Endodermal cell (in vitro differentiated cells): ENCODE measurements around the gene TMEM43. TPM values are rescaled to one million over a fixed set of nuclear protein-coding genes. Genes with fewer than 3 reads are reported as not detected.
A peak's percentile ranks its signal among the peaks of the same experiment; 100 is the strongest.
"Not testable (repeated sequence)": the region's sequence is repeated elsewhere in the genome, so short reads cannot be mapped to it uniquely, and the experiment has no call there.

ENCODE experiments used
- DNase-seq: peaks from one replicate; pipeline ENCODE4 v3.0.0-alpha.2; 2017
- H3K27ac ChIP-seq: 2 replicates; pipeline ENCODE4 v1.5.1; 2013; ENCODE audit warnings: mild to moderate bottlenecking, low read depth, low read length, moderate library complexity
- H3K27me3 ChIP-seq: 2 replicates; pipeline ENCODE4 v1.6.1; 2013; ENCODE audit warnings: mild to moderate bottlenecking, low read length, moderate library complexity; ENCODE audit not compliant: insufficient read depth, control insufficient read depth, poor library complexity, severe bottlenecking
- H3K36me3 ChIP-seq: 2 replicates; pipeline ENCODE4 v1.7.0; 2013; ENCODE audit warnings: mild to moderate bottlenecking, low read length, moderate library complexity; ENCODE audit not compliant: control insufficient read depth, insufficient read depth
- H3K4me1 ChIP-seq: one replicate; pipeline ENCODE4 v1.7.0; 2013; ENCODE audit warnings: low read length; ENCODE audit not compliant: control insufficient read depth, insufficient read depth
- H3K4me3 ChIP-seq: 2 replicates; pipeline ENCODE4 v1.5.1; 2013; ENCODE audit warnings: mild to moderate bottlenecking, low read length, moderate library complexity
- H3K9ac ChIP-seq: 2 replicates; pipeline ENCODE4 v1.6.1; 2013; ENCODE audit warnings: mild to moderate bottlenecking, low read length, moderate library complexity; ENCODE audit not compliant: poor library complexity, severe bottlenecking; ENCODE audit errors: extremely low read depth
- H3K9me3 ChIP-seq: 2 replicates; pipeline ENCODE4 v1.6.1; 2013; ENCODE audit warnings: mild to moderate bottlenecking, low read length, moderate library complexity; ENCODE audit not compliant: control insufficient read depth
- H3K27ac Mint-ChIP-seq: 2 replicates; pipeline ENCODE4 v1.8.0; 2020; ENCODE audit warnings: mixed read lengths
- H3K27me3 Mint-ChIP-seq: 2 replicates; pipeline ENCODE4 v1.8.0; 2021; ENCODE audit warnings: mild to moderate bottlenecking, mixed read lengths; ENCODE audit not compliant: insufficient read depth
- H3K36me3 Mint-ChIP-seq: 2 replicates; pipeline ENCODE4 v1.8.0; 2020; ENCODE audit warnings: low read depth, mixed read lengths
- H3K4me1 Mint-ChIP-seq: 2 replicates; pipeline ENCODE4 v1.8.0; 2020; ENCODE audit warnings: mixed read lengths
- H3K4me3 Mint-ChIP-seq: 2 replicates; pipeline ENCODE4 v1.8.0; 2020; ENCODE audit warnings: mild to moderate bottlenecking, moderate library complexity, mixed read lengths
- H3K9me3 Mint-ChIP-seq: 2 replicates; pipeline ENCODE4 v1.8.0; 2020; ENCODE audit warnings: mild to moderate bottlenecking, mixed read lengths
- WGBS, 2 experiments: methylation state at CpG; one replicate each; pipeline versions ENCODE4 v1.1.5 to v1.1.7; 2013; ENCODE audit warnings: missing lambda C conversion rate in 2 of 2, mixed read lengths in 1 of 2; ENCODE audit not compliant: insufficient coverage in 1 of 2, insufficient read length in 1 of 2; 5-methylcytosine and 5-hydroxymethylcytosine counted together
- total RNA-seq, 2 donors: library from RNA; stranded (reverse); fragmentation: NEBNext Ultra II Directional in 1 of 2; extraction: Animal tissue kit (Norgen Biotek cat#: 25700) in 1 of 2; gene quantifications; 2 replicates in 1 of 2; 3 replicates in 1 of 2; pipeline ENCODE4 v1.2.1, GENCODE V29; 2021
- TF ChIP-seq, protein P1 (sequence below): fragments of 200-600 bp; sonication (generic); conservative IDR thresholded peaks from 2 replicates; pipeline ENCODE4 v1.5.0; 2021; ENCODE audit warnings: antibody characterized with exemption, mild to moderate bottlenecking

TMEM43 gene
- total RNA-seq, 2 donors from 2014 or later, result 28.9 to 39.3 TPM

- H3K4me3 Mint-ChIP-seq, result no peak overlapping the region
- Histone ChIP-seq H3K36me3 (peaks cover 75% of the 10 kb centered on the region), H3K27ac (no peak overlapping the region), H3K4me3 (no peak overlapping the region), H3K9me3 (peaks cover 42% of the 10 kb centered on the region), H3K9ac (no peak overlapping the region), H3K27me3 (no peaks in the 10 kb centered on the region), H3K4me1 (no peaks in the 10 kb centered on the region)
- H3K36me3 Mint-ChIP-seq, result peaks cover 56% of the 10 kb centered on the region
- H3K27ac Mint-ChIP-seq, result no peak overlapping the region
- DNase-seq, result no peak
- TF ChIP-seq, protein P1, sequence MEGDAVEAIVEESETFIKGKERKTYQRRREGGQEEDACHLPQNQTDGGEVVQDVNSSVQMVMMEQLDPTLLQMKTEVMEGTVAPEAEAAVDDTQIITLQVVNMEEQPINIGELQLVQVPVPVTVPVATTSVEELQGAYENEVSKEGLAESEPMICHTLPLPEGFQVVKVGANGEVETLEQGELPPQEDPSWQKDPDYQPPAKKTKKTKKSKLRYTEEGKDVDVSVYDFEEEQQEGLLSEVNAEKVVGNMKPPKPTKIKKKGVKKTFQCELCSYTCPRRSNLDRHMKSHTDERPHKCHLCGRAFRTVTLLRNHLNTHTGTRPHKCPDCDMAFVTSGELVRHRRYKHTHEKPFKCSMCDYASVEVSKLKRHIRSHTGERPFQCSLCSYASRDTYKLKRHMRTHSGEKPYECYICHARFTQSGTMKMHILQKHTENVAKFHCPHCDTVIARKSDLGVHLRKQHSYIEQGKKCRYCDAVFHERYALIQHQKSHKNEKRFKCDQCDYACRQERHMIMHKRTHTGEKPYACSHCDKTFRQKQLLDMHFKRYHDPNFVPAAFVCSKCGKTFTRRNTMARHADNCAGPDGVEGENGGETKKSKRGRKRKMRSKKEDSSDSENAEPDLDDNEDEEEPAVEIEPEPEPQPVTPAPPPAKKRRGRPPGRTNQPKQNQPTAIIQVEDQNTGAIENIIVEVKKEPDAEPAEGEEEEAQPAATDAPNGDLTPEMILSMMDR, result no peak
- peaks cover 16% of the 10 kb centered on the region for H3K9me3 Mint-ChIP-seq
- peaks cover 13% of the 10 kb centered on the region for H3K4me1 Mint-ChIP-seq
- 90 to 96% methylated on average over 11 to 13 of the region's 13 CpGs for WGBS, 2 experiments
- no peaks in the 10 kb centered on the region for H3K27me3 Mint-ChIP-seq
Observed at GRCh38 chr3:14118400-14119381, 6.2 kb upstream of the TMEM43 start.

- peaks cover 16% of the 10 kb centered on the region for H3K9me3 Mint-ChIP-seq
- no peaks in the 10 kb centered on the region for H3K4me1 ChIP-seq
- H3K4me1 Mint-ChIP-seq, result peaks cover 10% of the 10 kb centered on the region
- H3K36me3 Mint-ChIP-seq, result peaks cover 46% of the 10 kb centered on the region
- no peak overlapping the region for H3K27ac ChIP-seq
- no peaks in the 10 kb centered on the region for H3K27me3 ChIP-seq
- WGBS, 2 experiments, result 92 to 94% methylated on average over 2 of the region's 2 CpGs
- no peak overlapping the region for H3K9ac ChIP-seq
- H3K4me3 ChIP-seq, result peak overlapping the region; percentile 50
- no peak overlapping the region for H3K4me3 Mint-ChIP-seq
- H3K36me3 ChIP-seq, result peaks cover 65% of the 10 kb centered on the region
- H3K9me3 ChIP-seq, result peaks cover 33% of the 10 kb centered on the region
- TF ChIP-seq, protein P1, result no peak
- H3K27ac Mint-ChIP-seq, result no peak overlapping the region
- no peaks in the 10 kb centered on the region for H3K27me3 Mint-ChIP-seq
- no peak for DNase-seq
Observed at GRCh38 chr3:14119651-14120050, 5.2 kb upstream of the TMEM43 start.

- H3K27ac Mint-ChIP-seq, result no peak overlapping the region
- Histone ChIP-seq H3K36me3 (peaks cover 58% of the 10 kb centered on the region), H3K9me3 (peaks cover 33% of the 10 kb centered on the region), H3K27me3 (no peaks in the 10 kb centered on the region), H3K4me1 (no peaks in the 10 kb centered on the region), H3K27ac (no peak overlapping the region), H3K4me3 (peak overlapping the region; percentile 50), H3K9ac (no peak overlapping the region)
- peaks cover 16% of the 10 kb centered on the region for H3K9me3 Mint-ChIP-seq
- TF ChIP-seq, protein P1, result no peak
- no peaks in the 10 kb centered on the region for H3K27me3 Mint-ChIP-seq
- H3K4me1 Mint-ChIP-seq, result peaks cover 10% of the 10 kb centered on the region
- H3K4me3 Mint-ChIP-seq, result no peak overlapping the region
- WGBS, 2 experiments, result 95 to 99% methylated on average over 10 to 11 of the region's 11 CpGs
- H3K36me3 Mint-ChIP-seq, result peaks cover 40% of the 10 kb centered on the region
- DNase-seq, result no peak
Observed at GRCh38 chr3:14120111-14120920, 4.5 kb upstream of the TMEM43 start.

- not testable (repeated sequence) for H3K9ac ChIP-seq, H3K27me3 ChIP-seq, H3K4me3 Mint-ChIP-seq, H3K4me1 ChIP-seq, DNase-seq, H3K27me3 Mint-ChIP-seq, H3K27ac ChIP-seq, H3K27ac Mint-ChIP-seq
- peaks cover 16% of the 10 kb centered on the region for H3K9me3 Mint-ChIP-seq
- Histone ChIP-seq H3K9me3 (peaks cover 33% of the 10 kb centered on the region), H3K4me3 (peak overlapping the region; percentile 41), H3K36me3 (peaks cover 52% of the 10 kb centered on the region)
- 87 to 97% methylated on average over 2 of the region's 2 CpGs for WGBS, 2 experiments
- H3K36me3 Mint-ChIP-seq, result peaks cover 37% of the 10 kb centered on the region
- peaks cover 13% of the 10 kb centered on the region for H3K4me1 Mint-ChIP-seq
Observed at GRCh38 chr3:14120921-14121448, 3.9 kb upstream of the TMEM43 start.
